GM12892 (cell line): ENCODE measurements around the gene LAGE3.

Source experiments
- POLR2A ChIP-seq: IDR thresholded peaks from 2 replicates; pipeline ENCODE4 v1.6.1; 2011; ENCODE audit warnings: low read depth, low read length, control low read depth
- POLR2AphosphoS5 ChIP-seq: IDR thresholded peaks from 2 replicates; pipeline ENCODE4 v1.6.1; 2011; ENCODE audit warnings: low read depth, low read length, control low read depth

GRCh38 chrX:154466036-154466435 is 13.0 kb downstream of the LAGE3 start:
- TF ChIP-seq POLR2A (no peak), POLR2AphosphoS5 (no peak)
